BJ (cell line): ENCODE data around the gene FPR2. TPM values are rescaled to one million over a fixed set of nuclear protein-coding genes. Genes with fewer than 3 reads are reported as not detected.

Source experiments
- CTCF ChIA-PET: fragments of 350-600 bp; formaldehyde crosslinking; extraction: SDS; loops from one replicate; lab custom pipeline; 2021; ENCODE audit warnings: antibody characterized with exemption, inconsistent platforms; lab: Yijun Ruan, JAX
- POLR2A ChIA-PET: fragments of 300-600 bp; sonication (Branson Sonifier 250); formaldehyde crosslinking; extraction: SDS; loops from one replicate; lab custom pipeline; 2021; ENCODE audit warnings: antibody characterized with exemption; lab: Charles Lee
- DNase-seq: peaks from one replicate; pipeline ENCODE4 v3.0.0-alpha.2; 2011; ENCODE audit warnings: low read depth
- H3K27me3 ChIP-seq: 2 replicates; pipeline ENCODE4 v1.6.0; 2011; ENCODE audit warnings: low read length; ENCODE audit not compliant: control insufficient read depth, insufficient read depth
- H3K36me3 ChIP-seq: 2 replicates; pipeline ENCODE4 v1.5.1; 2011; ENCODE audit warnings: low read length; ENCODE audit not compliant: control insufficient read depth, insufficient read depth
- H3K4me3 ChIP-seq: 2 replicates; pipeline ENCODE4 v1.5.1; 2011; ENCODE audit warnings: low read depth, mild to moderate bottlenecking, control low read depth, low read length
- polyA plus RNA-seq: library from polyadenylated mRNA; depleted of rRNA; stranded (reverse); fragments of >200 nt; gene quantifications from 2 replicates; pipeline ENCODE4 v1.2.3, GENCODE V29; 2011
- TF ChIP-seq, protein P1 (sequence below): IDR thresholded peaks from 2 replicates; pipeline ENCODE4 v1.5.1; 2011; ENCODE audit warnings: low read depth, mild to moderate bottlenecking, control low read depth, inconsistent platforms, low read length, moderate library complexity; ENCODE audit not compliant: insufficient read depth

FPR2 gene
- polyA plus RNA-seq, 1 experiment, result not detected

DNA sequence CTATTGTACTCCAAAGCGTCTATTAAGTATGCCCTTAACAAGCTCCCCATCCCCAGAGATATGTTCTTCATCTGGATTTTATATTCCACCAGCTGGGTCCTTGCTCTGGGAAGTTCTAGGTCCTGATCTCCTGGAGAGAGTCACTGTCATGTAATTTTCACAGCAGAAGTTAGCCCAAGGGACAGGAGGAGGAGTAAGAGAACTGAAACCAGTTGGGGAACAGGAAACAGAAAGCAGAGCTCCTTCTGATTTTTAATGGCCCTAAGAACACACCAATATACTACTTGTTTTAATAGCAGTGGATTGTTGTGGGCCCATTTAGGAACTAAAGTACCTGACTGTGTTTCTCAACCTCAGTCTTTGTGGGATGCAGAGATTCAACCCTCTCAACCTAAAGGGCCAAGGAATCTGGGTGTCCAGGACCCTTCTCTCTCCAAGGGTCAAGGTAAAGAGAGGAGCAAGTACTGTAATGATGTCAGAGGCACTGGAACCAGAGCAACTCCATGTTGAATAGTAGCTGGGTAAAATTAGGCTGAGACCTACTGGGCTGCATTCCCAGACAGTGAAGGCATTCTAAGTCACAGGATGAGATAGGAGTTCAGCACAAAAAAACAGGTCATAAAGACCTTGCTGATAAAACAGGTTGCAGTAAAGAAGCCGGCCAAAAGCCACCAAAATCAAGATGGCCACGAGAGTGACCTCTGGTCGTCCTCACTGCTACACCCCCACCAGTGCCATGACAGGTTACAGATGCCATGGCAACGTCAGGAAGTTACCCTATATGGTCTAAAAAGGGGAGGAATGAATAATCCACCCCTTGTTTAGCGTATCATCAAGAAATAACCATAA lies 25.9 kb downstream of the FPR2 start:
- ChIA-PET CTCF (interaction anchor here (0.8 kb wide), 1 partner anchor 9 kb away, joined by 5 read pairs; no protein-coding TSS in a partner anchor), POLR2A (no interaction called here)
- no peaks in the 10 kb centered on the region for H3K27me3 ChIP-seq

DNA sequence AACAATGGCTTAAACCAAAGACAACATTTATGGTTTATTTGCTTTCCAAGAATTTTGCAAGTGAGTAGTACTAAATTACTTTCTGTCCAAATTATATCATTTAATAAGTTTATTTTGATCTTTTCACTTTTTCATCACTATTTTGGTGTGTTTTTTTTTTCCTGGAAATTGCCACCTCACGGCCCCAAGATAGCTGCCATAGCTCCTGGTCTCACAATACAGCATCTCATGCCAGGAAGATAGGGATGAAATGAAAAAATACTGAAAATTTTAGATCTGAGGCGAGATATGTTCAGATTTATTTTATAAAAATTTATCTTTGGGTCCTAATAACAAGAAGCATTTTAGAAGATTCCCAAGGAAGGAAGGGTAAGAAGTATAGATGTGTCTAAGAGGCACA lies 27.0 kb downstream of the FPR2 start:
- TF ChIP-seq, protein P1, sequence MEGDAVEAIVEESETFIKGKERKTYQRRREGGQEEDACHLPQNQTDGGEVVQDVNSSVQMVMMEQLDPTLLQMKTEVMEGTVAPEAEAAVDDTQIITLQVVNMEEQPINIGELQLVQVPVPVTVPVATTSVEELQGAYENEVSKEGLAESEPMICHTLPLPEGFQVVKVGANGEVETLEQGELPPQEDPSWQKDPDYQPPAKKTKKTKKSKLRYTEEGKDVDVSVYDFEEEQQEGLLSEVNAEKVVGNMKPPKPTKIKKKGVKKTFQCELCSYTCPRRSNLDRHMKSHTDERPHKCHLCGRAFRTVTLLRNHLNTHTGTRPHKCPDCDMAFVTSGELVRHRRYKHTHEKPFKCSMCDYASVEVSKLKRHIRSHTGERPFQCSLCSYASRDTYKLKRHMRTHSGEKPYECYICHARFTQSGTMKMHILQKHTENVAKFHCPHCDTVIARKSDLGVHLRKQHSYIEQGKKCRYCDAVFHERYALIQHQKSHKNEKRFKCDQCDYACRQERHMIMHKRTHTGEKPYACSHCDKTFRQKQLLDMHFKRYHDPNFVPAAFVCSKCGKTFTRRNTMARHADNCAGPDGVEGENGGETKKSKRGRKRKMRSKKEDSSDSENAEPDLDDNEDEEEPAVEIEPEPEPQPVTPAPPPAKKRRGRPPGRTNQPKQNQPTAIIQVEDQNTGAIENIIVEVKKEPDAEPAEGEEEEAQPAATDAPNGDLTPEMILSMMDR, result no peak
- Histone ChIP-seq H3K36me3 (no peaks in the 10 kb centered on the region), H3K4me3 (no peak overlapping the region), H3K27me3 (no peaks in the 10 kb centered on the region)
- DNase-seq, result no peak
- ChIA-PET CTCF (no interaction called here), POLR2A (no interaction called here)

More for the DNA sequence above, 25.9 kb downstream of the FPR2 start:
- Histone ChIP-seq H3K4me3 (no peak overlapping the region), H3K36me3 (no peaks in the 10 kb centered on the region)
- DNase-seq, result no peak
- TF ChIP-seq, protein P1, result no peak

DNA sequence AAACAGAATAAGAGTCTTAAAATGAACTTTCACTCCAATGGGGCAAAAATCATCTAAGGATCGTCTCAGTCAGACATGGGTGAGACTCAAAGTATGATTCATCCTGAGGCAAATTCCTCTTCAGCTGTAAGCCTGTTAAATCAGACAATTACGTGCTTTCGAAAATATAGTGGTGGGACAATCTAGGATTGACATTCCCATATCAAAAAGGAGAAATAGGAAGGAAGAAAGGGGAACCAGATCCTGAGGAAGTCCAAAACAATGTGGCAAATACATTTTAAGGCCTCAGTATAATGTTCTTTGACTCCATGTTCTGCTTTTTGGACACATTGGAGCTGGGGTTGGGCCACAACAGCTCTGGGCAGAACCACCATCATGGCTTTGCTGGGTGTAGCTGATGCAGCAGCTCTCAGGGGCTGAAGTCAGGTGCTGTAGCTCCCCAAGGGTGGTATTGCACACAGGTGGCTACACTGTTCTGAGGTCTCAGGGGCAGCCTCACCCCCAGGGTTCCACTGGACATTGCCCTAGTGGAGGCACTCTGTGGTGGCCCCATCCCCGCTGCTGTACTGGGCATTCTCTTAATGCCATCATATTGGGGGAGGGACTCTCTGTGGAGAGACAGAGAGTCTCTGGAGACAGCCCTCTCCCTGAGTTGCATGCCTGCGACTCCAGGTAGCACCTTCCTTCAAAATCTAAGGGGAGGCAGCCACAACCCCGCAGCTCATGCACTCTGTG lies 28.2 kb downstream of the FPR2 start:
- Histone ChIP-seq H3K36me3 (no peaks in the 10 kb centered on the region), H3K27me3 (no peaks in the 10 kb centered on the region), H3K4me3 (no peak overlapping the region)
- DNase-seq, result no peak
- TF ChIP-seq, protein P1, result no peak
- CTCF ChIA-PET, result interaction anchor here (0.9 kb wide), 1 partner anchor 12 kb away, joined by 3 read pairs; no protein-coding TSS in a partner anchor
- POLR2A ChIA-PET, result no interaction called here

DNA sequence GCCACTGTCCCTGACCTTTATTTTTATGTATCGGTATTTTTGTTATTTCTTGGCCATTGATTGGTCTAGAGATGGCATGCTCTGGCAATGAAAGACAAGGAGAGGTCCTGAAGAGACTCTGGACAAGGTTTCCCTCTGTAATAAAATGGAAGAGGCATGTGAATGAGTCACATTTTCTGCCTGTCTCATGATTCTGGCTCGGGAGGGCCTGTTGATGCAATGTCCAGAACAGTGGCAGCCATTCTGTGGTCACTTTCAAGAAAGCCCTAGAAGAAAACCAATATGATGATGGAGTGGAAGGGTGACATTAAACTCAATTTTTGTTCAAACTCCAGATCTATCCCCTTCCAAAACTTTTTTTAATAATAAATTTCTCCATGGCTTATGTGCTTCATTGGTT lies 32.0 kb downstream of the FPR2 start:
- TF ChIP-seq, protein P1, result no peak
- ChIA-PET CTCF (no interaction called here), POLR2A (no interaction called here)

DNA sequence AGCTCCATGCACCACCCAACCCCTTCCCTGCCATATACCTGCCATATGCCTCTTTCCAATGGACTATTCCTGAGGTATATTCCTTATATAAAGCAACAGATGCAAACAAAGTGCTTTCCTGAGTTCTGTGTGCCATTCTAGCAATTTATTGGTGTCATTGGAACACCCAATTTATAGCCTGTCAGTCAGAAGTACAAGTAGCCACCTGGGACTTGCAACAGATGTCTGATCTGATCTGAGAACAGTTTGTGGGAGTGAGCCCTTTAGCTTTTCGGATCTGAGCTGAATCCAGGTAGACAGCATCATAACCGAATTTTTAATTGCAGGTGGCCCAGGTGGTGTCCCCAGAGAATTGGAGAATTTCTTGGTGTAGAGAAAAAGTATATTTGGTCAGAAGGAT lies 33.0 kb downstream of the FPR2 start:
- CTCF ChIA-PET, result no interaction called here
- POLR2A ChIA-PET, result no interaction called here
- TF ChIP-seq, protein P1, result no peak

More for the DNA sequence above, 32.0 kb downstream of the FPR2 start:
- Histone ChIP-seq H3K4me3 (no peak overlapping the region), H3K27me3 (no peaks in the 10 kb centered on the region), H3K36me3 (no peaks in the 10 kb centered on the region)
- no peak for DNase-seq

More for the DNA sequence above, 33.0 kb downstream of the FPR2 start:
- no peaks in the 10 kb centered on the region for H3K36me3 ChIP-seq
- no peak overlapping the region for H3K4me3 ChIP-seq
- no peaks in the 10 kb centered on the region for H3K27me3 ChIP-seq
- DNase-seq, result no peak
